GM15510 (cell line): Measurements from ENCODE around the gene ELAVL1.

Experiments used
- POLR2A ChIP-seq: IDR thresholded peaks from 3 replicates; pipeline ENCODE4 v1.6.1; 2011; ENCODE audit warnings: borderline replicate concordance; ENCODE audit not compliant: insufficient read length; ENCODE audit errors: extremely low read depth

Gene ELAVL1

GRCh38 chr19:7921302-7921966 is 84.0 kb downstream of the ELAVL1 start:
- no peak for TF ChIP-seq POLR2A

- peak; percentile 23 for TF ChIP-seq POLR2A
These were observed 84.7 kb downstream of the ELAVL1 start for GRCh38 chr19:7920519-7921301.

- TF ChIP-seq POLR2A: peak; percentile 60
These were observed 85.6 kb downstream of the ELAVL1 start, which contains the start of gene SNAPC2 for GRCh38 chr19:7919610-7920518. Gene SNAPC2, plus strand, starts transcription at chr19:7920338. Its CDS starts 29 bp downstream, at chr19:7920367.

- no peak for TF ChIP-seq POLR2A
These were observed 86.6 kb downstream of the ELAVL1 start for GRCh38 chr19:7918615-7919421.

GRCh38 chr19:7917267-7918061 is 88.0 kb downstream of the ELAVL1 start:
- TF ChIP-seq POLR2A: no peak

- no peak for TF ChIP-seq POLR2A
These were observed 88.5 kb downstream of the ELAVL1 start for GRCh38 chr19:7916955-7917266.

- no peak for TF ChIP-seq POLR2A
These were observed 89.1 kb downstream of the ELAVL1 start for GRCh38 chr19:7916103-7916954.

GRCh38 chr19:7915250-7916102 is 90.0 kb downstream of the ELAVL1 start:
- TF ChIP-seq POLR2A: no peak

- no peak for TF ChIP-seq POLR2A
These were observed 90.8 kb downstream of the ELAVL1 start, which contains the start of gene TGFBR3L for GRCh38 chr19:7914598-7915045. Gene TGFBR3L, plus strand, starts transcription at chr19:7914830.

- no peak for TF ChIP-seq POLR2A
These were observed 91.3 kb downstream of the ELAVL1 start for GRCh38 chr19:7914099-7914498.

GRCh38 chr19:7913652-7914051 is 91.8 kb downstream of the ELAVL1 start:
- TF ChIP-seq POLR2A: no peak
